GM21423 (cell line): ENCODE data around the gene YAF2.
"Not testable (repeated sequence)": the region's sequence is repeated elsewhere in the genome, so short reads cannot be mapped to it uniquely, and the experiment has no call there.

Experiments
- ATAC-seq: cut with Tn5 transposase; IDR thresholded peaks from one replicate; pipeline ENCODE4 v1.9.1; 2021; ENCODE audit warnings: mild to moderate bottlenecking, moderate library complexity; ENCODE audit not compliant: unreplicated experiment

The YAF2 gene

DNA sequence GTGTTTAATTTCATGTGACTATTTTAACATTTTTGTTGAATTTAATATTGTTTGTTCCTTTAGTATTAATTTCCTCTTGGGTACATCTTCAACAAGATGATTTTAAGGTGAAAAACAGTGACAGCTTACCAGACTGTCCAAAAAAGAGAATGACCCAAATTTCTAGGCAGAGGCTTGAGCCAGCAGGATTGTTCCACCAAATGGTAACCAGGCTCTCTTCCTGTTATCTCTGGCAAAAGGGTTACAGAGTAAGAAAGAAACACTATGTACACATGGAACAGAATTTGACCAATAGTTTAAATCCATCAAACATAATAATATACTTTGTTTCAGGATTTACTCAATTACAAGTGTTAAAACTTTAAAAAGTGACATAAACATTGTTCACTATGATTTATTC, 39.0 kb downstream of the YAF2 start:
- no peak for ATAC-seq

DNA sequence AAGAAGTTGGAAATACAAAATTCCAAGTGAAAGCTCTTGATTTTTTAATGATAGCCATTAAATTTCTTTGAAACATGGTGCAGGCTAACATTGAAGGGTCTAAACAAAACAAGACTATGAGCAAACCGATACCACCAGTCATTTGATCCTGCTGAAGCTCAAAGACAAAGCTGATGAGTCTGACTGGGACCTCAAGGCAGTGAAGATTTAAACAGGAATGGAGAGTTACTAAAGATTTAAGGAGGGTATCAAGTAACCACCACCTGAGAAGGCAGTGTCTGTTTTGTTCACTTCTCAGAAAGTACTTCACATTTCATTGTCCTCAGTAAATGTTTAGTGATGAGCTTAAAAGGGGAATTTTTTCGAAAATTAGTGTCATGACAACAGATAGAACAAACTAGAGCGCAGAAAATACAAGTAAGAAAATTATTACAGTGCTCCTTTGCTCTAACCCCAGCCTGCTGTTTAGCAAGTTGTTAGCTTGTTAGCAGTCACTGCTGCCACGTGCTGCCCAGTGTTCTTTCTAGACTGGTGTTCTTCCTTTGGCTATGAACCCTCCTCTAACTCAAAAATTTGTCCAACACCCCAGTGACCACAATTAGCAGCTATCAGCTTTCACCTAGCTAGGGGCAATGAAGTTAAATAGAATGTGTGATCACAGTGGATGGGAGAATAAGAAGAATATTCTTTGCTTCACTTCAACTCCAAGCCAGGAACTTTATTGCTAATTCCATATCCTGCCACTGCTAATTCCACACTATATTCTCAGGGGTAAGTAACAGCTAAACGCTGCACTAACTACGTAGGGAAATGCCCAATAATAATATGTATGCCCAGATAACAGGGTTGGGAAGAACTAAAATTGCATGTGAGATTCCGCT, 41.1 kb downstream of the YAF2 start:
- ATAC-seq: no peak

DNA sequence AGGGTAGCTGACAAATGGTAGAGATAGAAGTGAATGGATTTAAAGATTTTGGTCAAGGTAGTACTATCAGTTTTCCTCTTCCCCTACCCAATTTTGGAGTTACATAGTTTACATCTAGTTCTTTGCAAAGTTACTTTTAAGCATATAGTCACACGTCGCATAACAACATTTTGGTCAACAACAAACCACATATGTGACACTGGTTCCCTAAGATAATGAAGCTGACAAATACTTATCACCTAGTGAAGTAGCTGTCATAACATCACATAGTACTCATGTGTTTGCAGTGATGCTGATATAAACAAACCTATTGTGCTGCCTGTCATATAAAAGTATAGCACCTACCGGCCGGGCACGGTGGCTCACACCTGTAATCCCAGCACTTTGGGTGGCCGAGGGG, 45.4 kb downstream of the YAF2 start:
- no peak for ATAC-seq

DNA sequence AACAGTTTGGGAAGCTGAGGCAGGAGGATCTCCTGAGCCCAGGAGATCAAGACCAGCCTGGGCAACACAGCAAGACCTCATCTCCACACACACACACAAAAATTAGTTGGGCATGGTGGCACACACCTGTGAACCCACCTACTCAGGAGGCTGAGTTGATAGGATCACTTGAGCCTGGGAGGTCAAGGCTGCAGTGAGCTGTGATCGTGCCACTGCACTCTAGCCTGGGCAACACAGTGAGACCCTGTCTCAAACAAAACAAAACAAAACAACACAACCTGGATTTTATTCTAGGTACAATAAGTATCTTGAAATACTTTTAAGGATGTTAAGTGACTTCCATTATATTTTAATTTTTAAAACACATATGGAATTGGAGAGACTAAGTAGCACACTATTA, 45.8 kb downstream of the YAF2 start:
- no peak for ATAC-seq

DNA sequence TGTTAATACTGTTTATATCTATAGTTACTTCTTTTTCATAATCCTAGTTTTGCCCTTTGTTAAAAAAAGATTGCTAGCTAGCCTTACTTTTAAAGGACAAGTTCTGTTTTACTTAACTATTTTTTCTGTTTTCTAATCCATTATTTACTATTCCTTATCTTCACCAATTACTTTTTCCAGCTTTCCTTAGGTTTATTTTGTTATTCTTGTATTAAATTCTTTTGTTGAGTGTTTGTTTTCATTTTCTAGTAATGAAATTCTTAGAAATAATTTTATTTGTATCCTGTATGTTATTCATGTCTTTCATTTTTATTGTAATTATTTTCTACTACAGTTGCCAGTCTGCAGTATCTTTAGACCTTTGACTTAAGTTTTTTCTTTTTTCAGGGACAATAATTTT, 47.7 kb downstream of the YAF2 start:
- ATAC-seq: no peak

DNA sequence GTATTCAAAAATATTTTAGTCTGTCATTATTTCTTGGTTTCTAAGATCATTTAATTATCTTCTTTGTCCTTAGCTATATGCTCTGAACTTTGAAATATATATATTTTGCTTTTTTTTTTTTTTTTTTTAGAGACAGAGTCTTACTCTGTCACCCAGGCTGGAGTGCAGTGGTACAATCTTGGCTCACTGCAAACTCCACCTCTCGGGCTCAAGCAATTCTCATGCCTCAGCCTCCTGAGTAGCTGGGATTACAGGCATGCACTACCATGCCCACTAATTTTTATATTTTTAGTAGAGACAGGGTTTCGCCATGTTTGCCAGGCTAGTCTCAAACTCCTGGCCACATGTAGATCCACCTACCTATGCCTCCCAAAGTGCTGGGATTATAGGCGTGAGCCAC, 49.8 kb downstream of the YAF2 start:
- ATAC-seq: not testable (repeated sequence)

DNA sequence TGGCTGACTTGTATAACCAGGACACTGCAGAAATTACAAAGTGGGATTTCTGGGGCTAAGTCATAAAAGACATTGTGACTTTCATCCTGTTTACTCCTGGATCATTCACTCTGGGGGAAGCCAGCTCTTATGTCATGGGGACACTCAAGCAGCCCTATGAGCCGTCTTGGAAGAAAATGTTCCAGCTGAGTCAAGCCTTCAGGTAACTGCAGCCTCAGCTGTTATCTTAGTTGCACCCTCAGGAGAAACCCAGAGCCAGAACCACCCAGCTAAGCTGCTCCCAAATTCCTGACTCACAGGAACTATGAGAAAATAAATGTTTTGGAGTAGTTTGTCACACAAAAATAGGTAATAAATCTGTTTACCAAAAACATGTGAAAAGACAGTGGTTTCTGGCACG, 50.2 kb downstream of the YAF2 start:
- ATAC-seq: no peak

DNA sequence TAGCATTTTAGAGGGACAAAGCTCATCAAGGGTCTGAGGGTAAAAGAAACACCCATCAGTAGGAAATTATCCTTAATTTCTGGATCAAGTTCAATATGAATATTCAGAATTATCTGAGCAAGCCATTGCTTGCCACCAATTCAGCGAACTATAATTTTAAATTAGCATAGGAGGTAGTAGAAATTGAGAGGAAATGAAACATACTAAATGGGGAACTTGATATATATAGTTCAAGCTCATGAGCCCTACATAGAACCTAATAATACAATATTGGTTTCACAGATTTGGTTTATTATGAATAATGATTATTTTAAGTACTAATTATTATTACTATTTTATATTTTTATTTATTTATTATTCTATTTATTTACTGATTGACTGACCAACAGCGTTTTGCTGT, 51.3 kb downstream of the YAF2 start:
- ATAC-seq: peak; percentile 54

DNA sequence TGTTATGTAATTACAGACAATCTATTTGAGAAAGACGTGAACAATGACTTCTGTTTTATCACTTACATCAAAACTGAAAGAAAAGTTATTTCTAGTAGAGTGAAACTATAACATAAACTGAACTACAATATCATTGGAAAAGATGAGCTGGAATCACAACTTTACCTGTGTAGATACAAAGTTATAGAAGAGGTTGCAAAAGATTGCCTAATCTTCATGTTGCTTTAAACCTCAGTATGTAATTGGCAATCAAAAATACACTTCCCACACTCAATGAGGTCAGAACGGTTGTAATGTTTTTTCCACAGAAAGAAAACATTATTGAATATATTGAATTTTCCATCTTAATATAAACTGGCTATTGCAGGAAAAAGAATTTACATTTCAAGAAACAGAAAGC, 55.7 kb downstream of the YAF2 start:
- ATAC-seq: no peak

DNA sequence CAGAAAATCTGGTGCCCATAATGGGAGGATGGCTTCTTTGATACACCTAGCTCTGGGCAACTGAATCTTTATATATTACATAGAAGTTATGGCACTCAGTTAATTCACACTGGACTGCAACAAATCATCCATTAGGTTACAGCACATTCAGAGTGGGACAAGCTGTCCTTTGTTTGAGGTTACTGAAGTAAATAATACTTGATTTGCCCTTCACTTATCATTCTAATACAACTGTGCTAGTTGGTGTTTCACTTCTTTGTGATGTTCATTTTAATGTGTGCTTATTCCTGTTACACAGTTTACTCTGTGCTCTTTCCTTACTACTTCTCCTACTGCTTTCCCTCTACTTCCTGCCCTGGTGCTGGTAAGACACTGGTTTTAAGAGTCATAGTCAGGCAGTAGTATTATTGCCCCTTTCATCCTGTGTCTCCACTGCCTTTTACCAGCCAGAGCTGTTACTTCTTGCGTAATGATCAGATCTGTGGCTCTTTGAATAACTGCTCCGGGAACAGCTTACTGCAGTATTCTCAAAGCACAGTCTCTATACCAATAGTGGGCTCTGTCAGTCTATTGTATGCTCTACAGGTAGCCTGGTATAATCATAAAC, 57.0 kb downstream of the YAF2 start:
- ATAC-seq: no peak

DNA sequence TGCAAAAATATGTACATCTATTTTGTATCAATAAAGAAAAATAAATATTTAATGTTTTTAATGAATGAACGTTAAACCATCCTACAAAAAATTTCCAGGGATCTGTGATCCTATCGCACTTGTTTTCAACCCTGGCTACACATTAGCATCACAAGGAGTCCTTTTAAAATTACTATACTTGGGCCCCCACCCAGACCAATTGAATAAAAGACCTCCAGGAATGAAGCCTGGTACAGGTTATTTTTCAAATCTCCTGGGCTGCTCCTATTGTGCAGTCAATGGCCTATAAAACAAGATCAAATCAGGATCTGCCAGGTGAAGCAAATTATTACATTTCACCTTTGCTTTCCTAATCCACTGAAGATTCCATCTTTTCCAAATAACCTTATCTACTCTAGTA, 59.9 kb downstream of the YAF2 start:
- ATAC-seq: no peak

DNA sequence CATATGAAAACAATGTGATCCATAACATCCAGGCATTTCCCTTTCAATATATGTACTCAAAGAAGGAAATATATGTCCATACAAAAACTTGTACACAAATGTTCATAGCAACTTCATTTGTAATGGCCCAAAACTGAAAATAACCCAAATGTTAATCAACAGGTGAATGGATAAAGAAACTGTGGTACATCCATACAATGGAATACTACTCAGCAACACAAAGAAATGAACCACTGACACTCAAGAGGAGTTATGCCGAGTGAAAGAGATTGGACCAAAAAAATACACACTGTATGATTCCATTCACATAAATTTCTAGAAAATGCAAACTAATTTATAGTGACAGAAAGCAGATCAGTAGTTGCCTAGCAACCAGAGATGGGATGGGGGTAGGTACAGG, 63.1 kb downstream of the YAF2 start:
- ATAC-seq: no peak

DNA sequence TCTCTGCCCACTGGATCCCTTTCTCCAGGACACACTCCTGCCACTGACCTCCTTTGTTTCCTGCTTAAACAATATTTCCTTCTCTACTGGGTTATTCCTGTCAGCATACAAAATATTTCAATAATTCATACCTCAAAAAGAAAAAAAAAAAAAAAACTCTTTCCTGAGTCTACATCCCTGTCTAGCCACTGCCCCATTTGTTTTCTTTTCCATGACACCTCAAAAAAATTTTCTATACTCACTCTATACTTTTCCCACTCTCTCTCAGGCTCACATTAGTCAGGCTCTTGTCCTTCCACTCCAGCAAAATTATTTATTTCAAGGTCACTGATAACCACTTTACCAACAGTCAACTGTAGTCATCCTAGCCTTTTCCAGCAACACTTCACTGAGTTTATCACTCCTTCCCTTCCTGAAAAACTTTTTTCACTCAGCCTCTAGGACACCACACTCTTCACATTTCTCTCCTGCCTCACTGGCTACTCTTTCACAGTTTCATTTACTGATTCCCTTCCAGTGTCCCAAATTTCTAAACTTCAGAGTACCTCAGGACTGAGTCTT, 64.0 kb downstream of the YAF2 start:
- no peak for ATAC-seq

DNA sequence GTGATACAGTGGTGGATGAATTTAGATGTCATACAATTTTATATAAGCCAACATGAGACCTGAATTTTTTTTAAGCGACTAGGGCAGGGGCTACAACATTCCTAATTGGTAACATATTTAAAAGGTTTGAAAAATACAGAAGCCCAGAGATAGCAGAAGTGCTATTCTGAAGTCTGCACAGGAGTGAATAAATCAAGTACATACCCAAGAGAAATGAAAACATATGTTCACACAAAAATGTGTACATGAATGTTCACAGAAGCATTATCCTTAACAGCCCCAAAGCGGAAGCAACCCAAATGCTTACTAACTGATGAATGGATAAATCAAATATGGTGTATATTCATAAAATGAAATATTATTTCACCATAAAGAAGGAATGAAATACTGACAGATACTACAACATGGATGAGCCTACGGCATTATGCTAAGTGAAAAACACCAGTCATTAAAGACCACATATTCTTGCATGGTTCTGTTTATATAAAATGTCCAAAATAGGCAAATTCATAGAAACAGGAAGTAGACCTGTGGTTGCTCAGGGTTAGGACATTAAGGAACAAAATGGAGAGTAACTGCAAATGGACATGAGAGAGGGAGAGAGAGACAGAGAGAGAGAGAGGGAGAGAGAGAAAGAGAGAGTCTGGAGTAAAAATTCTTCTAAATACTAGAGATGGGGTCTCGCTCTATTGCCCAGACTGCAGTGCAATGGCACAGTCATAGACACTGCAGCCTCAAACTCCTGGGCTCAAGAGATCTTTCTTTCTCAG, 65.4 kb downstream of the YAF2 start:
- no peak for ATAC-seq

DNA sequence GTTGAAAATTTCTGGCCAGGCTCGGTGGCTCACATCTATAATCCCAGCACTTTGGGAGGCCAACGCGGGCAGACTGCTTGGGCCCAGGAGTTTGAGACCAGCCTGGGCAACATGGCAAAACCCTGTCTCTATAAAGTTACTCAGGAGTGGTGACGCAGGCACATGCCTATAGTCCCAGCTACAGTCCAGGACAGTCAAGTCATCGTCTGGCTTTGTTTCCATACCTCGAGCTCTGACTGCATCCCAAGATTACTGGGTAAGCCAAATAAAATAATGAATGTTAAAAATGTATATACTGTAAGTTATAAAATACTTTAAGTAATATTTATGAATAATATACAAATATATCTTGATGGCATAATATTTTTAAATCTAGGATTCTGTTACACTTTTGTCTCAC, 70.3 kb downstream of the YAF2 start:
- no peak for ATAC-seq

DNA sequence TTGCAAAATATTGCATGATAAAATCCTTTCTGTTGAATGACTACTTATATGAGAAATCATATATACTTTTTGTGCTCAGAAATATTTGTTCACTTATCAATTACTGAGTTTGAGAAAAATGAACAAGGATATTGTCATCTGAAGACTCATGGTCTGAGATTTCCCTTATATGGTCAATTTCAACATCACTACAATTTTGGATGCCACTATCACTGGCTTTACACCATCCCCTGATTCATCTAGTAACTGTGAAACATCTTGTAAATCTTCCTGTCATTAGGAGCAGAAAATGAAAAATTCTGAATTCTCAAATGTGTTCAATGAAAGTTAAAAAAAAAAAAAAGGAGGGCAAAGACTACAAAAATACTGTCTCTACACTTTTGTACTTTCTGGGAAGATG, 71.5 kb downstream of the YAF2 start:
- no peak for ATAC-seq

DNA sequence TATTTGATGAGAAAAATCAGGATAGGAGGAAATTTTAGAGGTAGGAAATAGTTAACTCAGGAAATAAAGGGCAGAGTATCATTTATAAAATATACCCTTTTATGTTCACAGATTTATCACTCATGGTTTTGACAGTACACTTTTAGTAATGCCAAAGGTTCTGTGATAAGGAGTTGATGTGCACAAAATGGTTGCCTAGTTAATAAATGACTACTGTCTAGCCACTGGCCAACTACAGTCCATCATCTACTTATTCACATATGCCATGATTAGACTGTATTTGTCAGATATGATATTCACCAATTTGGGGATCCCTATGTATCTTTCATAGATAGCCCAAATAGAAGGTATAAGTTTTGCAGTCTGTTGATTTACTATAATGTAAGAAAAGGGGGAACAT, 74.1 kb downstream of the YAF2 start:
- ATAC-seq: no peak

DNA sequence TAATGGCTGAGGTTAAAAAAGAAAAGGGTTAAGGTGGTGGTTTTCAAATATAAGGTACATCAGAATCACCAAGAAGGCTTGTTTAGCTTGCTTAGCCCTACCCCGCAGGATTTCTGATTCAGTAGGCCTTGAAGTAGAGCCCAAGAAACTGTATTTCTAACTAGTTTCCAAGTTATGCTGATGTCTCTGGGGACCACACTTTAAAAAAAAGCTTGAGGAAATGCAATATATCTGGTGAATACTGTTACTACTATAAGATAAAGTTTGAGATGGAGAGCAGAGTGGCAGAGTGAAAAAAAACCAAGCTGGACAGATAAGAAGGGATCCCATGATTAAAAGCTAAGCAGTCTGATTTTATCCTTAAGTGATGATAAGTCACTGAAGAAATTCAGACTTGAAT, 75.1 kb downstream of the YAF2 start:
- ATAC-seq: no peak

DNA sequence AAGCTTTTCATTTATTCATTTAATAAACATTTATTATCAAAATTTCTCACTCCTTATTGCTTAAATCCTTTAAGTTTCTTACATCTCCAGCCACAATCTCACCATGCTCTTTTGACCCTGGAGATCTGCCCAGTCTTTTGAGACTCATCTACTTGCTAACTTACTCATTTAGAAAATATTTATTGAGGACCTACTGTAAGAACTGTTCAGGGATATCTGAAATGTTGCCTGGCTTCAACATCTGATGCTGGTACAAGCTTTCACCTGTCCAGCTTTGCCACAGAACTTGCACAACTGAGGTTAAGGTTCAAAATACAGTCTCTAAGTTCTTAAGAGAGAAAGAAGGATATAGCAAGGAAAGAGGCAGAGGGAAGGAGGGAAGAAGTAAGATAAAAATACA, 75.9 kb downstream of the YAF2 start:
- ATAC-seq: no peak

DNA sequence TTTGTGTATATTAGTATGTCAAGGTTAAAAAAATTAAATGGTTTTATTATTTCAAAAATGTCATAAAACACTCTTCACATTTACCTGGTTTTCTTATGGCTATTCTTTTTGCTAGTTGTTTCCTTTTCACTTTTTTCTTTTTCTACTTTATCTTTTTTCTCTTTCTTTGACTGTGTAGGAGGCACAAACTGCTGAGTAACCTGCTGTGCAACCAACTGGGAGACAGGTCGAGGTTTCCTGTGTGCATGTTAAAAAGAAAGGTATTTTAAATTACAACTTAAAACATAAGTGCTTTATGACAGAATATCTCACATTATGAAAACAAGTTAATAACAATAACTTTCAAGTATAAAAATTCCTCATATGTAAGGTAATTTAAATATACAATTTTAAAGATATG, 76.5 kb downstream of the YAF2 start:
- ATAC-seq: no peak

DNA sequence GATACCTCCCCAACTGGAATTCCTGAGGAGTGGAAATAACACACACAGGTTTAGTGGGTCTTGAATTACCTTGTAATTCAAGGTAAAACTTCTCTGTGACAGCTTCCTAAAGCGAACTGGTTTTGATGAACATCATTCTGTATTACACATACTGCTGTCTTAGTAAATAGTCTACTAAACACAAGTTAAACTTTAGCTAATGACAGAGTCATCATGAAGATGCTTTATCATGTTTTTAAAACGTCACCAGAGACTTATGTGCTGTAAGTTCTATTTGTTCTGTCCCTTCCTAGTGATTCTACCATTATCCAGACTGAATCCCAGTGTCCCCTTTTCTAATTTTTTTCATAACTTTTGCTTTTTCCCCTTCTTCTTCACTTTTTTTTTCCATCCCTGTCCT, 81.8 kb downstream of the YAF2 start:
- ATAC-seq: no peak
